MM.1S (cell line): Measurements from ENCODE around the gene NUDT6.

Experiments
- DNase-seq: peaks from one replicate; pipeline ENCODE4 v3.0.0-alpha.2; 2015
- H2AFZ ChIP-seq: fragments of 300-600 bp; sonication (generic); 2 replicates; pipeline ENCODE4 v1.6.0; 2016; ENCODE audit warnings: antibody characterized with exemption, low read length
- H3F3A ChIP-seq: fragments of 300-600 bp; sonication (generic); 2 replicates; pipeline ENCODE4 v1.6.1; 2016; ENCODE audit warnings: mild to moderate bottlenecking, antibody characterized with exemption, low read length, moderate library complexity, mixed read lengths; ENCODE audit not compliant: insufficient read depth
- H3K27ac ChIP-seq: fragments of 300-600 bp; sonication (generic); 2 replicates; pipeline ENCODE4 v1.5.1; 2016; ENCODE audit warnings: mild to moderate bottlenecking, low read length
- H3K27me3 ChIP-seq: fragments of 300-600 bp; sonication (generic); replicated peaks from 2 replicates; pipeline ENCODE4 v1.6.0; 2016; ENCODE audit warnings: low read length; ENCODE audit not compliant: insufficient read depth
- H3K36me3 ChIP-seq: fragments of 300-600 bp; sonication (generic); replicated peaks from 2 replicates; pipeline ENCODE4 v1.6.1; 2016; ENCODE audit warnings: mild to moderate bottlenecking, low read length, mixed read lengths; ENCODE audit not compliant: insufficient read depth
- H3K4me1 ChIP-seq: fragments of 300-600 bp; sonication (generic); 2 replicates; pipeline ENCODE4 v1.6.1; 2016; ENCODE audit warnings: low read length, mixed read lengths
- H3K4me2 ChIP-seq: fragments of 300-600 bp; sonication (generic); 2 replicates; pipeline ENCODE4 v1.6.0; 2016; ENCODE audit warnings: low read depth, low read length
- H3K4me3 ChIP-seq: fragments of 300-600 bp; sonication (generic); 2 replicates; pipeline ENCODE4 v1.5.1; 2016; ENCODE audit warnings: low read length, mixed read lengths
- H3K79me2 ChIP-seq: fragments of 300-600 bp; sonication (generic); 2 replicates; pipeline ENCODE4 v1.6.1; 2016; ENCODE audit warnings: mixed run types, low read length, mixed read lengths
- H3K9ac ChIP-seq: fragments of 300-600 bp; sonication (generic); 2 replicates; pipeline ENCODE4 v1.6.1; 2016; ENCODE audit warnings: low read length, mixed read lengths
- H3K9me2 ChIP-seq: fragments of 300-600 bp; sonication (generic); replicated peaks from 2 replicates; pipeline ENCODE4 v1.6.1; 2016; ENCODE audit warnings: mild to moderate bottlenecking, low read length, mixed read lengths; ENCODE audit not compliant: insufficient read depth
- H3K9me3 ChIP-seq: fragments of 300-600 bp; sonication (generic); replicated peaks from 2 replicates; pipeline ENCODE4 v1.6.1; 2016; ENCODE audit warnings: mild to moderate bottlenecking, low read length, mixed read lengths; ENCODE audit not compliant: insufficient read depth
- H4K20me1 ChIP-seq: fragments of 300-600 bp; sonication (generic); 2 replicates; pipeline ENCODE4 v1.6.1; 2016; ENCODE audit warnings: mild to moderate bottlenecking, low read length, moderate library complexity, mixed read lengths; ENCODE audit not compliant: insufficient read depth
- CTCF ChIP-seq: fragments of 300-600 bp; sonication (generic); IDR thresholded peaks from 2 replicates; pipeline ENCODE4 v1.5.1; 2016; ENCODE audit warnings: antibody characterized with exemption, low read length, mixed read lengths
- EZH2 ChIP-seq: fragments of 300-600 bp; sonication (generic); optimal IDR thresholded peaks from 2 replicates; pipeline ENCODE3; 2017; ENCODE audit warnings: low read depth, mild to moderate bottlenecking, antibody characterized with exemption, low read length, mixed read lengths
- EZH2phosphoT487 ChIP-seq: fragments of 300-600 bp; sonication (generic); IDR thresholded peaks from 2 replicates; pipeline ENCODE4 v1.6.1; 2018; ENCODE audit warnings: antibody characterized with exemption, low read length

The NUDT6 gene

GRCh38 chr4:122895336-122895995, 26.9 kb downstream of the NUDT6 start:
- Histone ChIP-seq H4K20me1 (no peaks in the 10 kb centered on the region), H3K27ac (no peak overlapping the region), H2AFZ (no peak overlapping the region), H3F3A (no peaks in the 10 kb centered on the region), H3K36me3 (no peaks in the 10 kb centered on the region; the same call in 1 of the 2 replicates), H3K4me1 (no peaks in the 10 kb centered on the region), H3K27me3 (no peaks in the 10 kb centered on the region), H3K4me3 (no peak overlapping the region), H3K9me3 (no peaks in the 10 kb centered on the region), H3K79me2 (no peaks in the 10 kb centered on the region), H3K9me2 (no peaks in the 10 kb centered on the region), H3K9ac (no peak overlapping the region), H3K4me2 (no peak overlapping the region)
- DNase-seq = no peak
- TF ChIP-seq EZH2 = no peak
- TF ChIP-seq EZH2phosphoT487 = no peak
- TF ChIP-seq CTCF = no peak

- Histone ChIP-seq H3K36me3 (no peaks in the 10 kb centered on the region; the same call in 1 of the 2 replicates), H3K9me2 (no peaks in the 10 kb centered on the region), H3K4me1 (no peaks in the 10 kb centered on the region), H3K4me3 (no peak overlapping the region), H3F3A (no peaks in the 10 kb centered on the region), H4K20me1 (no peaks in the 10 kb centered on the region), H3K9me3 (no peaks in the 10 kb centered on the region), H3K27me3 (no peaks in the 10 kb centered on the region), H3K9ac (no peak overlapping the region), H2AFZ (no peak overlapping the region), H3K4me2 (no peak overlapping the region), H3K27ac (no peak overlapping the region), H3K79me2 (no peaks in the 10 kb centered on the region)
- no peak for DNase-seq
- TF ChIP-seq EZH2 (no peak), EZH2phosphoT487 (no peak), CTCF (no peak)
Observed at GRCh38 chr4:122894827-122895226, 27.6 kb downstream of the NUDT6 start.

GRCh38 chr4:122890147-122890795, 32.1 kb downstream of the NUDT6 start:
- Histone ChIP-seq H3K9ac (no peak overlapping the region), H3K4me3 (no peak overlapping the region), H3K4me2 (no peak overlapping the region), H4K20me1 (no peaks in the 10 kb centered on the region), H3K27ac (no peak overlapping the region), H3K9me3 (no peaks in the 10 kb centered on the region), H3K27me3 (no peaks in the 10 kb centered on the region), H3F3A (no peaks in the 10 kb centered on the region), H3K4me1 (no peaks in the 10 kb centered on the region), H3K79me2 (no peaks in the 10 kb centered on the region), H2AFZ (no peak overlapping the region), H3K9me2 (no peaks in the 10 kb centered on the region), H3K36me3 (no peaks in the 10 kb centered on the region)
- no peak for DNase-seq
- TF ChIP-seq EZH2phosphoT487 (no peak), CTCF (no peak), EZH2 (no peak)
